HG02678 (cell line): Measurements from ENCODE around the gene CLDN14.

Experiments used
- ATAC-seq: cut with Tn5 transposase; IDR thresholded peaks from one replicate; pipeline ENCODE4 v1.9.1; 2021; ENCODE audit warnings: mild to moderate bottlenecking, moderate library complexity; ENCODE audit not compliant: unreplicated experiment

CLDN14 gene

GRCh38 chr21:36479415-36480402 is at the start of gene CLDN14:
Gene CLDN14, minus strand, starts transcription at chr21:36480122. Its CDS starts 18,427 bp downstream, at chr21:36461695.
- no peak for ATAC-seq

GRCh38 chr21:36528716-36529115 is 48.8 kb upstream of the CLDN14 start:
- no peak for ATAC-seq

GRCh38 chr21:36527317-36527716 is 47.4 kb upstream of the CLDN14 start:
- no peak for ATAC-seq

GRCh38 chr21:36526104-36526503 is 46.2 kb upstream of the CLDN14 start:
- no peak for ATAC-seq

GRCh38 chr21:36524477-36524876 is 44.6 kb upstream of the CLDN14 start:
- ATAC-seq: no peak

GRCh38 chr21:36522219-36522808 is 42.4 kb upstream of the CLDN14 start:
- no peak for ATAC-seq

- ATAC-seq: no peak
These were observed 39.1 kb upstream of the CLDN14 start for GRCh38 chr21:36518883-36519492.

- ATAC-seq: no peak
These were observed 37.6 kb upstream of the CLDN14 start for GRCh38 chr21:36517366-36518075.

GRCh38 chr21:36516281-36516680 is 36.4 kb upstream of the CLDN14 start:
- ATAC-seq: no peak

- no peak for ATAC-seq
These were observed 33.5 kb upstream of the CLDN14 start for GRCh38 chr21:36513430-36513829.

GRCh38 chr21:36512971-36513370 is 33.0 kb upstream of the CLDN14 start:
- ATAC-seq: no peak

- ATAC-seq: no peak
These were observed 31.7 kb upstream of the CLDN14 start for GRCh38 chr21:36511484-36512220.

GRCh38 chr21:36510911-36511310 is 31.0 kb upstream of the CLDN14 start:
- no peak for ATAC-seq

GRCh38 chr21:36509973-36510664 is 30.2 kb upstream of the CLDN14 start:
- no peak for ATAC-seq

GRCh38 chr21:36508948-36509347 is 29.0 kb upstream of the CLDN14 start:
- no peak for ATAC-seq

- no peak for ATAC-seq
These were observed 27.6 kb upstream of the CLDN14 start for GRCh38 chr21:36507397-36508018.

- no peak for ATAC-seq
These were observed 26.6 kb upstream of the CLDN14 start for GRCh38 chr21:36506482-36506881.

- no peak for ATAC-seq
These were observed 24.4 kb upstream of the CLDN14 start for GRCh38 chr21:36504067-36505058.
